K562 treated with DMSO at 1 percent for 12 hours (cell line): ENCODE results near the gene WTAP. TPM values are rescaled to one million over a fixed set of nuclear protein-coding genes. Genes with fewer than 3 reads are reported as not detected.

Source experiments
- total RNA-seq: library from RNA; unstranded; fragments of 300-600 nt; gene quantifications from 2 replicates; pipeline ENCODE4 v1.2.3, GENCODE V29; 2022; ENCODE audit not compliant: insufficient read depth

Gene WTAP
- 54.8 and 93.2 TPM in 2 replicates for total RNA-seq

DNA sequence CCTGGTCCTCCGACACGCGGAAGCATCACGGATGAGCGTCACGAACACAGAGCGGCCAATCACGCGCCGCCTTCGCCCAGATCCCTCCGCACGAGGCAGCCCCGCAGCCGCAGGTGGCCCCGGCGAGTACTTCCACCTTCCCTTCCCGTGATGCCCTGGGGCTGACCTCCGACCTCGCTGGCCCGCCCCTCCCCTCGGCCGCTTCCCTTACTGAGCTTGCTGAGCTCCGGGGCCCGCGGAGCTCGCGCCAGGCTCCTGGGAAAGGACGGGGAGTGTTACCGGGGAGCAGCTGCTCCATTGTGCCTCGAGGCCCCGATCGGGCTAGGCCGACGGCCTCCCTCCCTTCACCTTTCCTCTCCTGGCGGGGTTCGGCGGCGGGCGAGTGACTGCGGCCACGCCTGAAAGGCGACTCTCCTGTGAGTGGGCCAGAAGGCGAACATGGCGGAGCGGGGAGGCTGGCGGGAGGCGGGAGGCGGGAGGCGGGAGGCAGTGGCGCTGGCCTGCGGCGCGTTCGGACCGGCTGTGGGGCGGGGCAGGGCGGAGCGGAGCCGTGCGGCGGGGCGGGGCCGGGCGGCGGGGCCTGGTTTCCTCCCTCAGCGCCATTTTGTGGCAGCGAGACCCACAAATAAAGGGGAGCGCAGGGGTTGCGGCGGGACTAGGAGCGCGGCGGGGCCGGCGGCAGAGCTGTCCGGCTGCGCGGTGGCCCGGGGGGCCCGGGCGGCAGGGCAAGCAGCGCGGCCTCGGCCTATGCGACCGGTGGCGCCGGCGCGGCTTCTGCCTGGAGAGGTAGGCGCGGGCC is at the start of gene WTAP:
TSS of gene WTAP (plus strand) at position 589 of the 799 bp plus-strand sequence. CDS start 8,760 bp downstream, outside the sequence.

DNA sequence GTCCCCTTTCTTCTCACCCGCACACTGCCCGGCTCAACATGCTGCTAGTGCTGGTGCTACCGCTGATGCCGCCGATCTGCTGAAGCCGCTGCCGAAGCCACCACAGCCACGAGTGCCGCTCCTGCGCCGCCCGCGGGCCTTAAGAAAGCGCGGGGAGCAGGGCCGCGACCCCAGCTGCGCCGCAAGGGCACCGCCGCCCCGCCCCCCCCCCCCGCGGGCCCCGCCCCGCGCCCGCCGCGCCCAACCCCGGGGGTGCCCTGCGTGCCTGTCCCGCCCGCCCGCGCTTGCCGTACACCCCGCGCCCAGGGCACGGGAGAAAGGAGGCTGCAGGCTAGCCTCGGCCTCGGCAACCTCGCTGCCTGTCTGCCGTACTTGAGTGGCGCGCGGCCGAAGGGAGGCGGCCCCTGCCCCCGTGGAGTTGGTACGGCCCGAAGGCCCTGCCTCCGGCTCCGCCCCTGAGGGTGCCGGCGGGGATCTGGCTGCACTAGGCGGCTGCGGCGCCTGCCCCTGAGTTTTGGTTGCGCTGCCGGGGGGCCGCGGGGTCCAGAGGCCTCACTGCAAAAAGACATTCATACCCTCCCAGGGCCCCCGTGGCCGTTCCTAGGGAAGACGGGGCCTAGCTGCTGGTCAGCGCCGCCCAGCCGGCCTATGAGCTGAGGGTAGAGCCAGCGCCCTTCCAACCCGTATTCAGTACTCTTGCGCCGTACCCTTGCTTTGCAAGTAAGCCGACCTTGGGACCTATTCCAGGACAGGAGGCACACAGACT is 34.0 kb upstream of the WTAP start, which contains the start of gene SOD2:
TSS of gene SOD2 (minus strand) at position 114 of the 766 bp plus-strand sequence. CDS start at position 40, 74 bp downstream.

DNA sequence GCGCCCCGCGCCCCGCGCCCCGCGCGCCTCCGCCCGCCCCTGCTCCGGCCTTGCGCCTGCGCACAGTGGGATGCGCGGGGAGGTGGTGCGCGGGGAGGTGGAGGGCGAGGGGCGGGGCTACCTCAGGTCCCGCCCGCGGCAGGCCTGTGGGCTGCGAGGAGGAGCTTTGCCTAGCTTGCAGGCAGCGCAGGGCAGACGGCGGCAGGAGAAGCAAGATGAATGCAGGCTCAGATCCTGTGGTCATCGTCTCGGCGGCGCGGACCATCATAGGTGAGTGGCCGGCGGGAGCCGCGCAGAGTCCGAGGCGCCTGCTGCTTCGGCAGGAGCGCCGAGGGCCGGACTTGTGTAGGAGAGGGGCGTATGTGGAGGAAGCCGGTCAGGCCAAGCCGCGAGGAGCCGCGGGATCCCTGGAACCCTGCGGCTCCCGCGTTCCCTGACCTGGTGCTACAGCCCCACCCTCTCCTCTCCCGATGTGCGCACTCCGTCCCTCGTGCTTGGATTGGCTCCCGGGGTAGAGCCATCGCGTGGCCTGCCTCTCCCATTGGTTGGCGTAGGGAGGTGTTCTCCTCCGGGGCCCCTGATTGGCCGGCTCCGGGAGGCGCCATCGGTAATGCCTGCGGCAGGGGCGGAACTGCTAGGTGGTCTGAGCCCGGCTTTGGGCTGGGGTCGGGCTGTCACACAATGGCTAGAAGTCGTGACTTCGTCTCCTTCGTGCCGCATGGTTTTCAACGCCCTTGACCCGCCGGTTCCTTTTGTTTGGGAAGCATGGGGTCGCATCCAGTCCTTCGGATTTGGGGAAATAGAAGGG is 34.8 kb downstream of the WTAP start, which contains the start of gene ACAT2:
TSS of gene ACAT2 (plus strand) at position 173 of the 808 bp plus-strand sequence. CDS start at position 216, 43 bp downstream.

DNA sequence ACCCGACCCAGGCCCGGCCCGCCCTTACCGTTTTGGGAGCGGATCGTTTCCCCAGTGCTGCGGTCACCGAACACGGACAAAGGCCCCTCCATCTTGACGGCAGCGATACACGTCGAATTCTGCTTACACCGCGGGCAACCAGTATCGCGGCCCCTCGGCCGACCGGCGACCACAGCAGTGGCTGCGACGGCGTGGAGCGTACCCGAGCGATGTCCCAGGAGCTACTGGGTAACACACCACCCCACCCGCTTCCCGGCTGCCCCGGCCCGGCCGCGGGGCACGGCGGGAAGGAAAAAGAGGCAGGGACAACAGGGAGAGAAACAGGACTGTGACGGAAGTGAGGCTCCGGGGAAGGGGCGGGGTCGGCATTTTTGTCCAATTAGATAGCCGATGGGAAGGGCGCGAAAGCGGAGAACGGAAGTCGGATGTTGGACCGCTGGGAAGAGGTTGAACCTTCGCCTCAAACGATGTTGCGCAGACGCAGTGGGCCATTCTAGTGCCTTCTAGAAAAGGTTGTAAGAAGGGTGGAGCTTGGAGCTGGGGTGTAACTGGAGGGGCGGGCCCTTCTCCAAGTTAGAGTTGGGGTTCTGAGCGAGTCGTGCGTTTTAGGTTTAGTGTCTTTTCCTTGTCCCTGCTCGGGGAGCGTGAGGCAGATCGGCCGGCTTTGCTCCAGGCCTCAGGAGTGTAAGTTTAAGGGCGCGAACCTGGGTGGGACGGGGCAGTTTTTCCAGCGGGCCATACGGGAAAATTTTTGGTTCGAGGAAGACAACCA is 62.3 kb downstream of the WTAP start, which contains the start of gene TCP1:
TSS of gene TCP1 (minus strand) at position 226 of the 772 bp plus-strand sequence. CDS start at position 92, 134 bp downstream.

DNA sequence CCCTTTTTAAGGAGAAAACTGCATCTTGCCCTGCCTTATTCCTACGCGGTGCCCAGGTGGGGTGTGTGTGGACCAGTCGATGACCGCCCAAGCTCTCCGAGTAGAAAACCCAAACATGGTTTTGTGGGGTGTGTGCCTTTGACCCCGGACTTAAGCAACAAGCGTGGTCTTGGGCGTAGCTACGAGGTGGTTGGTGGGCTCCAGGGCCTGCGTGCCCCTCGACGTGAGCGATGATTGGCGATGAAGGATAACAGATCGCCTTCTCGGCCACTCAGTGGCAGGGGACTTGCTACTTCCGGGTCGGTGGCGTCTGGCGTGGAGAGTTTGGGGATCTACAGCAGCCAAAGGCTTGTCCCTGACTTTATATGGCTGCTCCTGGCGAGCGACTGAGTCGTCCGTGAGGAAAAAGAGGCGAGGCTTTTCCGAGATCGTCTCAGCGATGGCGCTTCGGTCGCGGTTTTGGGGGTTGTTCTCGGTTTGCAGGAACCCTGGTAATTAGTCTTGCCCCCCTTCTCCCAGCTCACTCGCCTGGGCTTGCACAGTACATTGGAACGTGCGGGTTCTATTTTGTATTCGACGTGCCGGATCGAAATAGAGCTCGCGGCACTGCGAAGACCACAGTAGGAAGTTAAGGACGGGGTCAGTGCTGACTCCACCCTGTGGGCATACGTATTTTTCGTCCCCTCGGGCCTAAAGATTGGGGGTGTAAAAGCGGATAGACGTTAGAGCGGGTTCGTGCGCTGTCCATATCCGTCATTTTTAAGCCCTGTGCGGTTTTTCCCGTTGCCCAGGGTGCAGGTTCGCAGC is 63.0 kb downstream of the WTAP start, which contains the start of gene MRPL18:
TSS of gene MRPL18 (plus strand) at position 319 of the 807 bp plus-strand sequence. CDS start at position 440, 121 bp downstream.

DNA sequence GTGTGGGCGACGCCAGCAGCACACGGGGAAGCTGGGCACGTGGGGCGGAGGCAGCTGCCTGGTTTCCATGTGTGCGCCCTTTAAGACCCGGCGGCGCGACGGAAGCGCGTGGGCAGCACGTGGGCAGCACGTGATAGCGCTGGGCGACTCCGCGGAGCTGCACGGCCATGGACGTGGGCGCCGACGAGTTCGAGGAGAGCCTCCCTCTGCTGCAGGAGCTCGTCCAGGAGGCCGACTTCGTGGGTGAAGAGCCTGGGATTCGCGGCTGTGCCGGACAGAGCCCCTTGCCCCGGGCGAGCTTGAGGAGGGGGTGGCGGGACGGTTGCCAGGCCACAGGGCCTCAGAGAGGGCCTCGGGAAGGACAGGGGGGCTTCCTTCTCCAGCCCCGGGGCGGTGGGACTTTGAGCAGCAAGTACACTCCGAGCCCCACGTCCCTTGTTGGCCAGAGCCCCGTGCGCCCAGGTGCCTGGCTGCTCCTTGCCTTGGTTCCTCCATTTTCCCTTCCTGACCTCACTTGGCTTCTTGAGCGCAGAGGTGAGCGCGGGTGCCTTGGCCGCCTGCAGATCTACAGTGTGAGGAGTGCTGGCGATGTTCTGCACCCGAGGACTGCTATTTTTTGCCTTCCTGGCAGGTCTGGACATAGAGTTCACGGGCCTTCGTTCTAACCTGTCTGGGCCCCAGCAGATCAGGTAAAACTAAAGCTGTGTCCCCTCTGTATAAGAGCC is 73.0 kb downstream of the WTAP start, which contains the start of gene PNLDC1:
TSS of gene PNLDC1 (plus strand) at position 136 of the 725 bp plus-strand sequence. CDS start at position 168, 32 bp downstream.

Other genes starting within 250 kb of the WTAP start
- gene SOD2, start 34.3 kb upstream of the WTAP start, total RNA-seq: 53.6 and 98.9 TPM in 2 replicates
- gene ACAT2, start 34.5 kb downstream of the WTAP start, total RNA-seq: 29.3 and 33.4 TPM in 2 replicates
- 152 and 253 TPM in 2 replicates for gene TCP1, start 62.1 kb downstream of the WTAP start, total RNA-seq
- 107 and 130 TPM in 2 replicates for gene MRPL18, start 63.0 kb downstream of the WTAP start, total RNA-seq
- not detected in 2 replicates for gene PNLDC1, start 72.8 kb downstream of the WTAP start, total RNA-seq
- gene MAS1, start 163.5 kb downstream of the WTAP start, total RNA-seq: not detected in 2 replicates
- 16.8 and 97.0 TPM in 2 replicates for gene IGF2R, start 241.6 kb downstream of the WTAP start, total RNA-seq